ENCODE results near the gene USP34.
"Not testable (repeated sequence)": the region's sequence is repeated elsewhere in the genome, so short reads cannot be mapped to it uniquely, and the experiment has no call there.

The USP34 gene

DNA sequence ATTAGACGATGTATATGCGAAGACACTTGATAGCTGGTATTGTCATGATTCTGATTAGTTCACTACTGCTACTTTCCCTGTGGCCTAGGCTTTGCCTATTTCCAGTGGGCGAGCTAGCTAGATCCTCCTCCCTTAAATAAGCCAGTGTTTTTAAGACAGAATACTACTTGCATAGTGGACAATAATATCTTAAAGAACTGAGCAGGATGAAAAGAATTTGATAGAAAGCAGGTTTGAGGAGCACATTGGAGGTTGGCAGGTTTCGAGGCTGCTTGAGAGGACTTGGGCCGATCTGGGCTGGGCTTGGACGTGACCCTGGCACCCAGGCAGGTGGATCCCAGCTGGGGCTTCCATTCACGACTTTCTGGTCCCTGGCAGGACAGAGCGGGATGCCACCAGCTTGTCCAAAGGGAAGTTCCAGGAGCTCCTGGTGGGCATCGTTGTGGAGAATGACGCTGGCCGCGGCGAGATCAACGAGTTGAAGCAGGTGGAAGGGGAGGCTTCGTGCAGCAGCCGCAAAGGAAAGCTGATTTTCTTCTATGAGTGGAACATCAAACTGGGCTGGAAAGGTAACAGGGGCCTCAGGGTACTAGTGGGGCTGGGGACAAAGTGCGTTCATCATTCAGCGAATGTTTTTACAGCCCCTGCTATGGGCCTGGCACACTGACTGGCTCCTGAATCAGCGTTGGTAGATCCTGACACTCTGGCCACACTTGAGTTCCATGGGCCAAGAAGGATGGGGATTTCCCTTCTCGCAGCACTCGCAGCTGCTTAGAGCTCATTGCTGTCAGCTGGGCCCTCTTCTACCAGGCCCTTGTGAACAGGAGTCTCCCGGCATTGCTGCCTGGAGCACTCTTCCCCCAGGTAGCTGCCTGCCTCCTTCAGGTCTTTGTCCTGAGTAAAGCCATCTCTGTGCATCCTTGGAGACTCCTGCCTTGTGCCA is 292.0 kb downstream of the USP34 start:
- DNase-seq = peak; percentile 22

DNA sequence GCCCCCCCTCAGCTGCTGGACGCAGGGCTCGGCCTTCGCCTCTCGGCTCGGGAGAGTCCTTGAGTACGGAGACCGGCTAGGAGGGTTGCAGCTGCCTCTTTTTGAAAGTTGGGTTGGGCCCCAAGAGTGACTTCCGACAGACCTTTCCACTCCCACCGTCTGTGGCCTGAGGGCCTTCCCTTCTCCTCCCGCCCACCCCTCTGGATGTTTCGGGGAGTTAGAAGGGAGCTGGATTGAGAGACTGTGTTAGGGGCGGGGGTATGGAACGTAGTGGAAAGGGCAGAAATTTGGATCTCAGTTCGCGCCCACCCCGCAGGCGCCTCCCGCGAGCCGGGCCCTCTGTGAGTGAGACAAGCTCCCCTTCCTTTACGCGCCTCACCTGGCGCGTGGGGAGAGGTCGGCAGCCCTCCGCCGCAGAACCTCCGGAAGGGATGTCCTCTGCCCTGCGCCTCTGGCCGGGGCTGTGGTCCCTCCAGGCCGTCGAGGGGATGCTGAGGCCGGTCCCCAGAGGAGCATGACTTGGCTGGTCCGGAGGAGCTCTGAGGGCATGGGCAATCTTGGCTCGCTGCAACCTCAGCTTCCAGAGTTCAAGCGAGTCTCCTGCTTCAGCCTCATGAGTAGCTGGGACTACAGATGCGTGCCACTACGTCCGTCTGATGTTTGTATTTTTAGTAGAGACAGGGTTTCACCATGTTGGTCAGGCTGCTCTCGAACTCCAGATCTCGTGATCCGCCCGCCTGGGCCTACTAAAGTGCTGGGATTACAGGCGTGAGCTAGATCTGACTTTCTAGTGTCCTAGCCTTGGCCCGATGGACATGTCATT is 292.9 kb downstream of the USP34 start:
- DNase-seq = peak; percentile 53

DNA sequence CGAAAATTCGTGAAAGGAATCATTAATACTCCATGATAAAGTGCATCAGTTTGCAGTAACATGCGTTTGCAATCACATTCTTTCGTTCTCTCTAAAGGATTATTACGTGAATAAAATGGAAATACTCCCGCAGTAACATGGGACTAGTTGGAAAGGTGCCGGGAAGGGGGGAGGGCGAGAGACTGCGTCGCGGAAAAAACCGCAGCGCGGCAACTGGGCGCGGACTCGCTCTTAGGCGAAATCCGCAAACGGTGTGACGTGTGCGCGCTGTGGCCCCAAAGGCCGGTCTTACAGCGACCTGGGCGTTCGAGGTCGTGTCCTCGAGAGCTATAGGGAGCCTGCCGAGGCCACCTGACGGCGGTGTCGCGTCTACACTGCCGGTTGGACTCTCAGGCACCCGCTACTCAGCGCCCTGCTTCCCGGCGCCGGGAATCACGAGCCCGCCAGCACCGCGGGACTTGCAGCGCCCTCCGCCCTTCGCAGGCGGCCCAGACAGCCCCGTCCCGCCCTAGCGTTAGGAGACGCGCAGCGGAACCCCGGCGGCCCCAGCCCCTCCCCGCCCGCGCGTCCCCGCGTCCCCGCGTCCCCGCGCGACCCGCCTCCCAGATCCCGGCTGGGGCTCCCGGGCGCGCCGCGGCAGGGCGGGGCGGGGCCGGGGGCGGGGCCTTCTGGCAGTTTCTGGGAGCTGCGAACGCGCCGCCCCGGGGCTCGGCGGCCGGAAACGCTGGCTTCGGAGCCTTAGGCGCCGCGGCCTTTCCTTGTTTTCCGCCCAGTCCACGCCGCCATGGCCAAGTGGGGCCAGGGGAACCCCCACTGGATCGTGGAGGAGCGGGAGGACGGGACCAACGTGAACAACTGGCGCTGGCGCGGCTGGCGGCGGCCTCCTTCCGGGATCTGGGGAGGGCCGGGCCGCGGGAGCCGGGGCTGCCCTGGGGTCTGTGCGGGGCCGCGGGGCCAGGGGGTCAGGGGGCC is 293.8 kb downstream of the USP34 start:
- peak; percentile 93 for DNase-seq

DNA sequence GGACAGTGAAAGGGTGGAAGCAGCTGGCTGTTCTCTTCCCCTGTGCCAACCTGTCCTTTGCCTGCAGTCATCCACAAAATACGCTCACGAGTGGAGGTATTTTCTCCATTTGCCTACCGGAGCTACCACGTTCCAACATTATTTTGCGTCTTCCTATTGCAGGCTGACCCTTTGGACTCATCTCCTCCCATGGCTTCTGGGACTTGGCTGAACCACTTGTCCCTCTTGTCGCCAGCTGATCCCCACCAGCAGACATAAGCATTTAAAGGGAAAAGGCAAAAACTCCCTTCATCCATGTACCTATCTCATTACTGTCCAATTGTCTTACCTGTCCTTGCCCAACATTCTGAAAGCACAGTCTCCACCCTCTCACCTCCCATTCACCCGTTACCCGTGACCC is 295.9 kb downstream of the USP34 start:
- DNase-seq = no peak

DNA sequence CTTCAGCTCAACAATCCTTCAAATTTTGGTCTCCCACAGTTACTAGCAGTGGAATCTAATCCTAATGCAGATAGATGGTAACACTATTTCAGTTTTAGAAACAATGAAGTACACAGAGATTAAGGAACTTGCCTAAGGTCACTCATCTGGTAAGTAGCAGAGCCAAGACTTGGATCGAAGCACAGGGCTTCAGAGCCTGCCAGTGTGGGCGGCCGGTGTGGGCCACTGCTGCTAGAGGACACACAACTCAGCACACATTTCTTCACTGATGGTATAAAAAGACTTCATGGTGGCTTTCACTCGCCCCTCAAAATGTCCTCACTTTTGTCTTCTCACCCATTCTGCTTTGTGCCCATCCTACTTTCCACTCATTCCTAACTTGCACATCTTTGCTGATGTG is 297.8 kb downstream of the USP34 start:
- DNase-seq = no peak

DNA sequence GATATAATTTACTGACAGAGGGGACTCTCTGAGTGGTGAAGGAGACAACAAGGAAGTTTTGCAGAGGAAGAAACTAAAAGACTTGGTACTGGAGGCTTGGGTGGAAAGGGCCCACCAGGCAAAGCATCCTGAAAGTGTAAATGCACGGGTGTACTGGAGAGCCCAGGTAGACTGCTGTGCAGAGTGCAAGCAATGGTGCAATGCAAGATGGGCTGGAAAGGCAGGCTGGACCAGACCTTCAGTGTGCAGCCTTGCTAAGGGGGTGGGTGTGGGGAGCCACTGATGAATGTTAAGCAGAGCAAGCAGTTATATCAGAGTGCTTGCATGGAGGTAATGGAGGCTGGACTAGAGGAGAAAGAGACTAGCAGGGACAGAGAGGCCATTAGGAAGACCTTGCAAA is 298.2 kb downstream of the USP34 start:
- DNase-seq = no peak

DNA sequence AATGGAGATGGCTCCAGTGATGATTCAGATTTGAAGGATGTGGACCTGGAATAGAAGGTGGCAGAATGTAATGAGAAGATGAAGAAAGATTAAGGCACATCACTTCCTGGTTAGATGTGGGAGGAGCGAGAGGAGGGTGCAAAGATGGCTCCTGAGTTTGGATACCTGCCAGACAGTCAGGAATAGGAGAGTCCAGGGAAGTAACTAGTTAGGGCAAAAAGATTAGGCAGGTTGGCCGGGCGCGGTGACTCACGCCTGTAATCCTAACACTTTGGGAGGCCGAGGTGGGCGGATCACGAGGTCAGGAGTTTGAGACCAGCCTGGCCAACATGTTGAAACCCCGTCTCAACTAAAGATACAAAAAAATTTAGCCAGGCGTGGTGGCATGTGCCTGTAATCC is 303.3 kb downstream of the USP34 start:
- no peak for DNase-seq

DNA sequence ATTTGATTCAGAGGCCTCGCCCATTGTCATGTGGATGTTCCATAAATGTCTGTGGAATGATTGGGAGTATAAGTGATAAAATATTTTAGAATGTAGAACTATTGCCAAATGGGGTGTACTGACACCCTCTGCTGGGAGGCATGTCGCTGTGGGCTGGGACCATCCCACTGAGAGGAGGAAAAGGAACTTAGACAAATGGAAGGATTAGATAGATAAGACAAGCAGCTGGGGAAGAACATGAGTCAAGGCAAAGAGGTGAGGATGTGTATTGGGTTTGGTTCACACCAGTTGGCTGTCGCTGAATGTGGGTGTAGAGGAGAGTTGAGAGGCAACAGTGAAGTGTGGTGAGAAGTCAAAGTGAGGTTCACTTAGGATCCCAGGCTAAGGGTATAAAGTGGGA is 304.9 kb downstream of the USP34 start:
- no peak for DNase-seq

DNA sequence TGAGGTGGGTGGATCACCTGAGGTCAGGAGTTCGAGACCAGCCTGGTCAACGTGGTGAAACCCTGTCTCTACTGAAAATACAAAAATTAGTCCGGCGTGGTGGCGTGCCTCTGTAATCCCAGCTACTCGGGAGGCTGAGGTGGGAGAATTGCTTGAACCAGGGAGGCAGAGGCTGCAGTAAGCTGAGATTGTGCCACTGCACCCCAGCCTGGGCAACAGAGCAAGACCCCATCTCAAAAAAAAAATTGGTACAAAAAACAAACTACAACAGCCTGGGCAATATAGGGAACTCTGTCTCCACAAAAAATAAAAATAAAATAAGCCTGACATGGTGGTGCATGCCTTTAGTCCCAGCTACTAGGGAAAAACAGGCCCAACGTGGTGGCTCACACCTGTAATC is 305.8 kb downstream of the USP34 start:
- not testable (repeated sequence) for DNase-seq

DNA sequence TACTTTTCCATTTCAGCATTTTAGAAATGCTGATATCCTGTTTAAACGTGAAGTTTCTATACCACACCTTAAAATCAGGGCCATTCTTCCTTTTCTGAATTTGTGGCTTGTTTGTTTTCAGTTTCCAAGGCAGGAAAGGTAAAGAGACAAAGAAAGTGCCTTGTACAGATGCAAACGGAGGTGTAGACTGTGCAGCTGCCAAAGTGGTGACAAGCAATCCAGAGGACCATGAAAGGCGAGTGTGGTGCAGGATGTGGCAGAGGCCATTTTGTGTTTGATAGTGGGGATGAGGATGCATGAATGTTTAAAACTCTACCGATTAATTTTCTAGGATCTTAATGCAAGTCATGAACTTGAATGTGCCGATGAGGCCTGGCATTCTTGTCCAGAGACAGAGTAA is 308.2 kb downstream of the USP34 start:
- DNase-seq = no peak

DNA sequence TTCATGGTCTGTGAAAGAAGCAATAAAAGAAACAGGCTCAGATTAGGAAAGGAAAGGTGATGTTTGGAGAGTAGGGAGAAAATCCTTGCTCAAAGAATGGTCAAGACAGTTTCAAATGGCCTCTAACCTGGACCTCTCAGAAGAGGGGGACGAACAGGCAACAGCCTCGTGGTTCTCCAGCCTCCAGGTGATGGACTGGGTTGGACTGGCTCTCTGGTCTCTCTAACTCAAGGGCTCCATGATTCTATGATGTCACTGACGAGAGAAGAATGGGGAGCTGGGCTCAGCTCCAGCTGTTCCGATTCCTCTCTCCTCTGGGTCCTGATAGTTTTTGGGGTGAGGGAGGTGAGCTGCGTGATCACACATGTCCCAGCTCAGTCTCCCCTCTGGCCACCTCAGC is 309.0 kb downstream of the USP34 start, which contains the start of gene C2orf74:
Gene C2orf74 (plus strand): TSS at position 301 of the 400 bp plus-strand sequence. CDS start 327 bp downstream, outside the sequence.
- no peak for DNase-seq

DNA sequence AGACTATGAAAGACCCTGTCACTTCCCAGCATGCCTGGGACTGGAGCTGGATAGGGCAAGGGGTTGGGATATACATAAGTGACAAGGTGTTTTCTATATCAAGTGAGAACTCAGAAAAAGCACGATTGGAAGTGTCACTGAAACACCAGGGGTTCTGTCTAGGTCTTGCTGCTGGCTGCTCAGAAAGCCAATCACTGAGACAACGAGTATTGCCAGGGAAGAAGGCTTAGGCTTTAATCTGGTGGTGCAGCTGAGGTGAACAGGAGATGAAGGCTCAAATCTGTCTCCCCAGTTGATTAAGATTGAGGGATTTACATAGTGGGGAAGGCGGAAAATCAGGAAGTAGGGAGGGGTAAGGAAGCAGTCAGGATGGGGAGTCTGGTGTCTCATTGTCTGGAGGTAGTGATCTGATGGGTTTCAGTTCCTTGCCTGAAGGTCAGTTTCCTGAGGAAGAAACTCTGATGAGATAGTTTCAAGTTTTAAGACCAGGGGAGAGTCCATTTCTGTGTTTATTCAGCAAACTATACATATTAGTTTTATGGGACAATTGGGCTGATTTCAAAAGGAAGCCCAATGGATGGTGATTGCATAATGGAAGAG is 312.4 kb downstream of the USP34 start:
- DNase-seq = no peak

DNA sequence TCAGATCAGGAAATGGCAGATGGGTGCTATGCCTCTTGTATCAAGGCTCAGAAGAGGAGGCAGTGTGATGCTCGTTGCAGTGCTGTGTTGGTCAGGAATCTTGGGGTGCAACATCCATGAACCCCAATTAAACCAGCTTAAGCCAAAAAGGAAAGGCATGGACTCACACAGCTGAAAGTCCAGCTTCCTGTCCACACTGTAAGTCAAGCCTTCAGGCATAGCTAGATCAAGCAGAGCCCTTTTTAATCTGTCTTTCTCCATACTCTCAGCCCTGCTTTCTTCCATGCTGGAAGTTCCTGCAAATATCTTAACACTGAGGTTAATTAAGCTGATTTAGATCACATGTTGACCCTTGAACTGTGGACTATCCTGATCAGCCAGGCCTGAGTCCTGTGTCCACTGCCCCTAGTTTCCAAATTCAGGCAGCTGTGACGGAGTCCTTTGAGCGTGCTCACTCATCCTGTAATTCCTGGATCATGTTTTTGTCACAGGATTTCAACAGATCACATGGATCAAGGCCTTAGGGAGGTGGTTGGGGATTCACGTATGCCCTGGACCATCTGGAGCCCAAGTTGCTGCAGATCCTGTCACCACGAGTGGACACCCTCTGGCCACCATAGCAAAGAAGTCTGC is 313.4 kb downstream of the USP34 start:
- DNase-seq = no peak

DNA sequence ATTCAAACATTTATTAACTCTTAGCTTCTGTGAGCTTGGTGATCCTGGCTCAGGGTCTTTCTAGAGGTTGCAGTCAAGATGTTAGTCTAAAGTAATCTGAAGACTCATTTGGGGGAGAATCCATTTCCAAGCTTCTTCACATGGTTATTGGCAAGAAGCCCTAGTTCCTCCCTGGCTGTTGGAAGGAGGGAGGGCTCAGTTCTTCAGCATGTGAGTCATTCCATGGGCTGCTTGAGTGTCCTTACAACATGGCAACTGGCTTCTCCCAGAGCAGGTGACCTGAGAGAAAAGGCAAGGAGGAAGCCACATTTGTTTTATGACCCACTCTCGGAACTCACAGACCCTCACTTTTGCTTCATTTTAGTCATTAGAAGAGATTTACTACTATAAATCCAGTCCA is 319.5 kb downstream of the USP34 start:
- no peak for DNase-seq

DNA sequence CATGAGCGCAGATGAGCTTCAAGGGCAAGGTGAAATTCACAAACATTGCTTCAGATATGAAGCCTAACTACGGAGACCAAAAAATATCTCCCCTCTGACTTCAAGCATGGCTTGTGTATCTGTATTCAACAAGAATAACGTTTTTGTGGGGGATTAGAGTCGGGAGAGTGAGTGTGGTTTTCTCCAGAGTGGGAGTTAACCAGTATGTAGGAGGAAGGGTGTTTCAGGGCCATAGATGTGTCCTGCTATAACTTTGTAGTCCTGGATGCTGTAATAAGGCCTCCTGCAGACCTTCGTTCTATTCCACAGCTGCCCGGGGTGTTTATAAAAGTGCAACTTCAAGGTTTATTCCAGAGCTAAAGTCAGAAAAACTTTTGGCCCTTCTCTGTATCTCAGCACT is 321.8 kb downstream of the USP34 start:
- DNase-seq = no peak

DNA sequence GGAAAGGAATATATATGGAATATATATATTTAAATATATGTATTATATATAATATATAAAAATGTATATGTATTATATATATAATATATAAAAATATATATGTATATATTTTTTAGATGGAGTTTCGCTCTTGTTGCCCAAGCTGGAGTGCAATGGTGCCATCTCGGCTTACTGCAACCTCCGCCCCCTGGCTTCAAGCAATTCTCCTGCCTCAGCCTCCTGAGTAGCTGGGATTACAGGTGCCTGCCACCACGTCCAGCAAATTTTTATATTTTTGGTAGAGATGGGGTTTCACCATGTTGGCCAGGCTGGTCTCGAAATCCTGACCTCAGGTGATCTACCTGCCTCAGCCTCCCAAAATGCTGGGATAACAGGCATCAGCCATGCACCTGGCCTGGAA is 322.8 kb downstream of the USP34 start:
- not testable (repeated sequence) for DNase-seq

DNA sequence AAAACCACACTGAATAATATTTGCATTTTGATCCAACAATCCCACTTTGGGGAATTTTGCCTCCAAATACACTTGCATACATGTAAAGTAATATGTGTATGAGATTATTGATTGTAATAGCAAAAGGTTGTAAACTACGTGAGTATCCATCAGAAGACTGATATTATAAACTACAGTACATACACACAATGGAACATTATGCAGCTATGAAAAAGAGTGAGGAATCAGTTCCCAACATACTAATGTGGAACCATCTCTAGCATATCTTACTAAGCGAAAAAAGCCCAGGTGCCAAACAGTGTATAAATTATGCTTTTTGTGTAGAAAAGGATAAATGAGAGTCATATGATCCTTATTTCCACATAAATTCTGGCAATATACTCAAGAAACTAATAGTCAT is 324.9 kb downstream of the USP34 start:
- DNase-seq = no peak

DNA sequence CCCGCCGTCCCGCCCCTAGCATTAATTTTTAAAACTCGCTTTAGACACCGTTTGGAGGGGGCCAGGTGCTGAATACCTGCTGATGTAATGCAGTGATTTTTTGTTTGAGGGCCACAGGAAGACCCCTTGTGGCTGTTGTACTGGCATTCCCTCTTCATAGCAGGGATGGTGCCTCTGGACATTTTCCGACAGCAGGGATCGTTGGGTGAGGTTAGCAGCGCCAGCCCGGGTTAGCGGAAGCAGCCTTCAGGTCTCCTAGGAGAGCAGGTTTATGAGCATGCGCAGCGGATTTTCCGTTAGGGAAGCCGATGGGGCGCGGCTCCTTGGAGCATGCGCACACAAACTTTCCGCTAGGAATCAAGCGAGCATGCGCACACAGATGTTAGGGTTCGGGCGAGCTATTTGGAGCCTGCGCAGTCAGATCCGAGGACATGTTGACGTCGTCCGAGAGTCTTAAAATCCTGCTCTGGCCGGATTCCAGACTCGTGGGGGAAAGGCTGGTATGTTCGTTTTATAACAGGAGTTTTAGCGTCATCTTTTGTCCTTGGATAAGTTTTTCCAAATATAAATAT is 326.1 kb downstream of the USP34 start:
- peak; percentile 96 for DNase-seq

DNA sequence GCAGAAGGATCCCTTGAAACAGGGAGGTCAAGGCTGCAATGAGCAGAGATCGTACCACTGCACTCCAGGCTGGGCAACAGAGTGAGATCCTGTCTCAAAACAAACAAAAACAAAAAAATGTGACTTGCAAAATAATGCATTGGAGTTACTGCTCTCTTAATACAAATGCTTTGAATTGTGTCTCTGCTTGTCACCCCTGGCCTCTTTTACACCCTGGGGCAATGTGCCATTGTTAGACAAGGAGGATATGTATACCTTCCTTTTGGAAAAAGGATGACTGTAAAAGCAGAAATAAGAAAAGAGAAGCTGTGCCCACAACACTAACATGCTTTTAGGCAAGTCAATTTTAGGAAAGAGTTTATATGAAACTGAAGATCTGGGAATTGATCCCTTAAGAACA is 329.7 kb downstream of the USP34 start:
- DNase-seq = no peak

DNA sequence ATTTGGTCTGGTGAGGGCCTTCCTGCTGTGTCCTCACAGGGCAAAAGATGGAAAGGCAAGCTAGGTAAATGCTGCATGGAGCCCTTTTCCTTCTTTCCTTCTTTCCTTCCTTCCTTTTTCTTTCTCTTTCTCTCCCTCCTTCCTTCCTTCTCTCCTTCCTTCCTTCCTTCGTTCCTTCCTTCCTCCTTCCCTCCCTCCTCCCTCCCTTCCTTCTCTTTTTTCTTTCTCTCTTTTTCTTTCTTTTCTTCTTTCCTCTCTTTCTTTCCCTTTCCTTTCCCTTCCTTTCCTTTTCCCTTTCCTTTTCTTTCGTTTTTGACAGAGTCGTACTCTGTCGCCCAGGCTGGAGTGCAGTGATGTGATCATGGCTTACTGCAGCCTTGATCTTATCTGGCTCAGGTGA is 332.0 kb downstream of the USP34 start:
- no peak for DNase-seq

Data from CD4-positive, alpha-beta T cell treated with Interleukin-21 for 1 hour (primary cell).